Heart left ventricle (tissue), 16 donors: ENCODE results near the gene SQOR. TPM values are rescaled to one million over a fixed set of nuclear protein-coding genes. Genes with fewer than 3 reads are reported as not detected.

Source experiments
- ATAC-seq, 4 donors: fragments of 200-7000 bp; cut with Tn5 transposase; one replicate each; pipeline ENCODE4 v1.9.1; 2020 to 2022; ENCODE audit warnings: moderate library complexity in 4 of 4, mild to moderate bottlenecking in 3 of 4, moderate number of reproducible peaks in 1 of 4
- DNase-seq, 5 donors: peaks; one replicate each; pipeline ENCODE4 v3.0.0-alpha.2; 2020
- H3K27ac ChIP-seq, 12 donors: fragments of 200-600 bp; sonication (generic) in 4 of 12; one replicate each; pipeline versions ENCODE4 v1.5.0 to v1.8.0; 2016 to 2022; ENCODE audit warnings: mild to moderate bottlenecking in 2 of 12
- H3K27me3 ChIP-seq, 9 donors: fragments of 200-600 bp; sonication (generic) in 2 of 9; one replicate each; pipeline versions ENCODE4 v1.5.1 to v1.8.0; 2016 to 2022; ENCODE audit warnings: mild to moderate bottlenecking in 3 of 9
- H3K36me3 ChIP-seq, 9 donors: fragments of 200-600 bp; sonication (generic) in 2 of 9; one replicate each; pipeline versions ENCODE4 v1.5.0 to v1.8.0; 2018 to 2022; ENCODE audit warnings: mild to moderate bottlenecking in 2 of 9
- H3K4me1 ChIP-seq, 12 donors: fragments of 200-600 bp; sonication (generic) in 4 of 12; one replicate each; pipeline versions ENCODE4 v1.5.0 to v1.8.0; 2016 to 2022; ENCODE audit warnings: mild to moderate bottlenecking in 3 of 12
- H3K4me3 ChIP-seq, 12 donors: fragments of 200-600 bp; sonication (generic) in 4 of 12; one replicate each; pipeline versions ENCODE4 v1.5.0 to v1.8.0; 2017 to 2022; ENCODE audit warnings: mild to moderate bottlenecking in 9 of 12, moderate library complexity in 4 of 12
- H3K9me3 ChIP-seq, 12 donors: fragments of 200-600 bp; sonication (generic) in 4 of 12; one replicate each; pipeline versions ENCODE4 v1.5.0 to v1.8.0; 2016 to 2022; ENCODE audit warnings: mild to moderate bottlenecking in 1 of 12
- POLR2A ChIP-seq, 2 donors: fragments of 450-650 bp; IDR thresholded peaks; one replicate each; pipeline ENCODE4 v1.6.1; 2017; ENCODE audit warnings: antibody characterized with exemption in 2 of 2, mild to moderate bottlenecking in 2 of 2, moderate library complexity in 2 of 2
- WGBS, 4 donors: extraction: QIAGEN DNeasy Blood & Tissue Kit in 2 of 4; methylation state at CpG; one replicate each; pipeline versions ENCODE4 v1.1.5 to v1.1.7; 2013 to 2018; 5-methylcytosine and 5-hydroxymethylcytosine counted together
- intact Hi-C, 10 donors: fragments of 100-400 bp; cut with DNase I; formaldehyde crosslinking; loops; one replicate each; pipeline versions ENCODE4 v1.11.1 to v1.14.2; 2022
- polyA plus RNA-seq, 2 donors: library from polyadenylated mRNA; stranded (reverse); fragments of 200-250 nt; gene quantifications; one replicate each; pipeline ENCODE4 v1.2.3, GENCODE V29; 2013
- total RNA-seq, 9 donors: library from RNA; depleted of rRNA in 2 of 9; stranded (reverse); fragments of >200 nt in 2 of 9; fragmentation: NEBNext Ultra II Directional in 3 of 9; extraction: Animal tissue kit (Norgen Biotek cat#: 25700) in 3 of 9; gene quantifications; one replicate each; pipeline versions ENCODE4 v1.1.0 to v1.2.4, GENCODE V29; 2016 to 2023
- TF ChIP-seq, protein P1 (sequence below), 12 donors: fragments of 200-600 bp; sonication (generic) in 4 of 12; IDR thresholded peaks; one replicate each; pipeline versions ENCODE4 v1.5.0 to v1.8.0; 2018 to 2022; ENCODE audit warnings: antibody characterized with exemption in 12 of 12, mild to moderate bottlenecking in 5 of 12
- donor health status: ischemic (EF 13 %, LVEDD 7.1; RV severe dilation, severe dysfunction).
- donor health status: healthy with polysubstance abuse.
- donor health status: DM: no; HTN: yes; CAD: no.
- donor health status: DM: no; HTN: no; CAD: no.
- donor health status: ischemic (EF 25% LVEDD 6.9; RV normal size, moderate dysfunction).
- donor health status: ischemic (EF 25% LVEDD 5.7; RV mildly dilated, moderate dysfunction).
- donor health status: healthy.
- donor health status: DM: yes; HTN: yes; CAD: no.
- donor health status: ischemic (EF 35%, LVEDD 5.7; RV mildly dilated, moderate dysfunction).
- donor health status: nonischemic (EF 11% LVEDD 7.7; RV severe dilation, severe dysfunction).
- donor health status: DM: yes; HTN: yes; CAD: no.
- donor health status: PGD.
- donor health status: ischemic (EF 29% LVEDD 5.4; RV normal size, mild dysfunction).
- donor health status: nonischemic (EF 23%, LVEDD 6.1; RV moderate dilation, normal function).

SQOR gene
- total and polyA plus RNA-seq, 11 donors, result 9.5 to 60.9 (median 17.5) TPM

DNA sequence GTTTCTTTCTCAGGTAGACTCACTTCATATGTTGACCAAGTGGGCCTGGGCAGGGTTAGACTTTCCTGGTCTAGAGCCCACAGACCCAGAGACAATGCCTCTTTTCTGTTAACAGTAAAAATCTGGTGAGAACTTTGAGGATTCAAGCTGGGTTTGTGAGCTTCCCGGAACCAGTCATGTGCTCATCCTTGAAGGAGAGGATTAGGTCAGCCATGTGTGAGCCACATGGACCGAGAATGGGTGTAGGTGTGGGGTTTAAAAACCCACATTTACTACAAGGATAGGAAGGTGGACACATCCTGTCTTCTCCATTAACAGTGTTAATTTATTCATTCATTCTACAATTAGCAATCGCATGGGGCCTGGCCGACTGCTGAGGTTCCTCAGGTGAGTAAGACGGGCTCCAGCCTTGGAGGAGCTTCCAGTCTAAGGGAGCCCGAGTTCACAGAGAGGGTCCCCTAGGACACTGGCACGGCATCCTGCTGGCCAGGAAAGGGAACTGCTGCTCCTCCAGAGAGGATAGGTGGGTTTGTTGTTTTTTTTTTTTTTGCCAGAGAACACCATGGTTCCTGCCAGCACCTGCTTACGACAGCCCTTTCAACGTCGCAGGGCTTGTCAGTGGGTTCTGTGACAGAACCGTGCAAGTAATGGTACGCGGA is 69.0 kb downstream of the SQOR start:
- ATAC-seq, result no peak
- H3K9me3 ChIP-seq, result no peaks in the 10 kb centered on the region
- no peak for DNase-seq
- no peak overlapping the region for H3K27ac ChIP-seq
- no peak for TF ChIP-seq POLR2A (IDR thresholded peaks at IDR 0.05)
- TF ChIP-seq, protein P1, sequence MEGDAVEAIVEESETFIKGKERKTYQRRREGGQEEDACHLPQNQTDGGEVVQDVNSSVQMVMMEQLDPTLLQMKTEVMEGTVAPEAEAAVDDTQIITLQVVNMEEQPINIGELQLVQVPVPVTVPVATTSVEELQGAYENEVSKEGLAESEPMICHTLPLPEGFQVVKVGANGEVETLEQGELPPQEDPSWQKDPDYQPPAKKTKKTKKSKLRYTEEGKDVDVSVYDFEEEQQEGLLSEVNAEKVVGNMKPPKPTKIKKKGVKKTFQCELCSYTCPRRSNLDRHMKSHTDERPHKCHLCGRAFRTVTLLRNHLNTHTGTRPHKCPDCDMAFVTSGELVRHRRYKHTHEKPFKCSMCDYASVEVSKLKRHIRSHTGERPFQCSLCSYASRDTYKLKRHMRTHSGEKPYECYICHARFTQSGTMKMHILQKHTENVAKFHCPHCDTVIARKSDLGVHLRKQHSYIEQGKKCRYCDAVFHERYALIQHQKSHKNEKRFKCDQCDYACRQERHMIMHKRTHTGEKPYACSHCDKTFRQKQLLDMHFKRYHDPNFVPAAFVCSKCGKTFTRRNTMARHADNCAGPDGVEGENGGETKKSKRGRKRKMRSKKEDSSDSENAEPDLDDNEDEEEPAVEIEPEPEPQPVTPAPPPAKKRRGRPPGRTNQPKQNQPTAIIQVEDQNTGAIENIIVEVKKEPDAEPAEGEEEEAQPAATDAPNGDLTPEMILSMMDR (IDR thresholded peaks at IDR 0.05), result peak in 1 of 12 donors; percentile 11
- peaks cover 0 to 13% (median 4%) of the 10 kb centered on the region in 12 donors for H3K4me1 ChIP-seq
- WGBS, 4 donors, result 48 to 80% (median 56%) methylated on average over 7 to 13 of the region's 13 CpGs
- H3K36me3 ChIP-seq, result no peaks in the 10 kb centered on the region
- intact Hi-C loops, result loop anchor here in 3 of 10 donors (2.0 to 10.0 kb wide), 3 partner anchors 87 to 611 kb away; no protein-coding TSS in a partner anchor
- peaks cover 0 to 15% (median 0%) of the 10 kb centered on the region in 9 donors for H3K27me3 ChIP-seq
- H3K4me3 ChIP-seq, result peak overlapping the region in 8 of 12 donors; percentile 44 to 66 (median 55)

DNA sequence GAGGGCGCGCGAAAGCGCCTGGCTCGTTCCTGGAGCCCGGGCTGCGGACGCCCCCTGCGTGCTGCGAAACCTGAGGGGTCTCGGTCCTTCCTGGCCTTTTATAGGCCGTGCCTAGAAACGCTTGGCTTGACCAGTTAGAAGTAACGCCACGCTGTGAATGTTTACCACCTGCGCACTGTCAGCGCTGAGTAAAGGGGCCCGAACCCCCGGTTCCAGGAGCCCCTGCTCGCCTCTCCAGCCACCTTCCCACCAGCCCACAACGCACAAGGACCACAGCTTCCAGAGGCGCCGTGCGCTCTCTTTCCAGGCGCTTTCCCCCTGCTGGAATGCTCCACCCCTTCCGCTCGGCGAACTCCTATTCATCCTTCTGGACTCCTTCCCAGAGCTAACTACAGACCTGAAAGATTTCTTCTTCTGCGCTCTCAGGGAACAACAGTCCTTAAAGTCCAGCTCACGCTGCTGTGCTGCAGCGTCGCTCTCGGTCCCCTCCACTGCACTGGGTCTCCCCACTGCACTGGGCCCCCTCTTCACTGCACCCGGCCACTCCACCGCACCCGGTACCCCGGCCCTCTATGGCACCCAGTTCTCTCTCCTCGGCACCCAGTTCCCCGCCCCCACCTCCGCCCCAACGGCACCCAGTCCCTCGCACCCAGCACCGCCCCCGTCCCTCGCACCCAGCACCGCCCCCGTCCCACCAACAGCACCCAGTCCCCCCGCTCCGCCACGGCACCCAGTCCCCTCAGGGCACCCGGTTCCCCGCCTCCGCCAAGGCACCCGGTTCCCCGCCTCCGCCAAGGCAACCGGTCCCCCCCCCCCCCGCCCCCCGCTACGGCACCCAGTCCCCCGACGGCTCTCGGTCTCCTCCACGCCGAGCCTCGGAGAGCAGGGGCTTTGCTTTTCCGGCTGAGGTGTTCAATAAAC is 69.8 kb downstream of the SQOR start:
- peak in 2 of 4 donors; percentile 29 to 35 for ATAC-seq
- H3K27me3 ChIP-seq, result peaks cover 0 to 15% (median 0%) of the 10 kb centered on the region in 9 donors
- peaks cover 0 to 13% (median 4%) of the 10 kb centered on the region in 12 donors for H3K4me1 ChIP-seq
- peak in 2 of 5 donors; percentile 7 to 67 for DNase-seq
- no peaks in the 10 kb centered on the region for H3K9me3 ChIP-seq
- intact Hi-C loops, result loop anchor here in 3 of 10 donors (2.0 to 10.0 kb wide), 3 partner anchors 86 to 610 kb away; no protein-coding TSS in a partner anchor
- H3K36me3 ChIP-seq, result no peaks in the 10 kb centered on the region
- H3K27ac ChIP-seq, result peak overlapping the region in 1 of 12 donors; percentile 35
- WGBS, 4 donors, result 7 to 13% (median 10%) methylated on average over 53 to 67 of the region's 67 CpGs
- H3K4me3 ChIP-seq, result peak overlapping the region; percentile 20 to 66 (median 54)
- TF ChIP-seq, protein P1 (IDR thresholded peaks at IDR 0.05), result no peak
- TF ChIP-seq POLR2A (IDR thresholded peaks at IDR 0.05), result no peak

DNA sequence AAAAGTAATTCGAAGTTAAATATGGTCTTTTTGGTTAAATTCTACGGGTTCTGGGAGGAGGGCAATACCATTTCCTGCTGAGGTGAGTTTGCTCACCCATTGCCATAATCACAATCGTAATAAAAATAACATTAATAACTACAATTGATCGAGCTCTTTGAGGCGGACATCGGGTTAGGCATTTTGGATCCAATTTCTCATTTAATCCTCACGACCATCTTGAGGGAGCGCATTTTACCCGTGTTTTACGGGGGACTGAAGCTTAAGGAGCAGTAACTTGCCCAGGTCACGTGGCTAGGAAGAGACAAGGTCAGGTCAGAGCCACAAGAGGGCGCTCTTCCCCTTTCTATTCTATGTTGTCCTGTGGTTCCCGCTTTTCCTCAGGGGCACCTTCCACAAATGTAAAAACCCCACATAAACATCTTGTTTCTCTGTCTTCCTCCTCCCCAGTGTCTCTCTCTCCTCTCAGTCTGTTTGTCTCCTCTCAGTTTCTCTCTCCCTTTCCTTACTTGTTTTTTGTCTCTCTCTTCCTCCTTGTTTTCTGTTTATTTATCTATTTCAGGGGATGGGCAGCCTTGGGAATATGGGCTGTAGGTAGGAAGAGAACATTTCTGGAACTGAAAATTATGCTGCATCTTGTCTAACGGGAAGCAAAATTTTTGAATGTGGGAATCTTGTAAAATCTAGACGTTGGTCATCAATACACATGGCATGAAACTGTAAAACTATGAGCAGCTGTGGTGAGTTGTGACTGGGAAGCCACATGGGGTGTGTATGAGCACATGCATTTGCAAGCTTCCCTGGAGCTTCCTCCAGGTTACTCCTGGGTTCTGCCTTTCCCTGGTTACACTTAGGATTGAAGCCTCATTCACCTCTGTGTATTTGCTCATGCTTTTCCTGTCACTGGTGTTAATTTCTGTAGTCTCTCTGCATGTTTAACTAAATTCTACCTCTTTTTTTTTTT is 71.0 kb downstream of the SQOR start:
- no peak for TF ChIP-seq POLR2A (IDR thresholded peaks at IDR 0.05)
- TF ChIP-seq, protein P1 (IDR thresholded peaks at IDR 0.05), result peak; percentile 84 to 97 (median 91)
- ATAC-seq (peak; percentile 82 to 94 (median 90)), DNase-seq (peak in 4 of 5 donors; percentile 49 to 74 (median 68))
- intact Hi-C loops, result loop anchor here in 3 of 10 donors (2.0 to 10.0 kb wide), 3 partner anchors 85 to 609 kb away; no protein-coding TSS in a partner anchor
- Histone ChIP-seq H3K4me1 (peaks cover 0 to 13% (median 4%) of the 10 kb centered on the region in 12 donors), H3K27me3 (peaks cover 0 to 15% (median 0%) of the 10 kb centered on the region in 9 donors), H3K4me3 (peak overlapping the region; percentile 20 to 66 (median 54)), H3K9me3 (no peaks in the 10 kb centered on the region), H3K36me3 (no peaks in the 10 kb centered on the region), H3K27ac (peak overlapping the region in 1 of 12 donors; percentile 35)
- WGBS, 4 donors, result 2 to 4% (median 3%) methylated on average over 15 of the region's 15 CpGs
